HG03135 (cell line): ENCODE measurements around the gene TYMP.
"Not testable (repeated sequence)": the region's sequence is repeated elsewhere in the genome, so short reads cannot be mapped to it uniquely, and the experiment has no call there.

Experiments used
- ATAC-seq: cut with Tn5 transposase; IDR thresholded peaks from one replicate; pipeline ENCODE4 v1.9.1; 2021; ENCODE audit warnings: mild to moderate bottlenecking, moderate library complexity; ENCODE audit not compliant: unreplicated experiment

TYMP gene

GRCh38 chr22:50542416-50542927 lies 12.7 kb upstream of the TYMP start:
- no peak for ATAC-seq

GRCh38 chr22:50541667-50542026 lies 11.8 kb upstream of the TYMP start:
- not testable (repeated sequence) for ATAC-seq

- ATAC-seq: no peak
These were observed 10.6 kb upstream of the TYMP start for GRCh38 chr22:50540381-50540780.

DNA sequence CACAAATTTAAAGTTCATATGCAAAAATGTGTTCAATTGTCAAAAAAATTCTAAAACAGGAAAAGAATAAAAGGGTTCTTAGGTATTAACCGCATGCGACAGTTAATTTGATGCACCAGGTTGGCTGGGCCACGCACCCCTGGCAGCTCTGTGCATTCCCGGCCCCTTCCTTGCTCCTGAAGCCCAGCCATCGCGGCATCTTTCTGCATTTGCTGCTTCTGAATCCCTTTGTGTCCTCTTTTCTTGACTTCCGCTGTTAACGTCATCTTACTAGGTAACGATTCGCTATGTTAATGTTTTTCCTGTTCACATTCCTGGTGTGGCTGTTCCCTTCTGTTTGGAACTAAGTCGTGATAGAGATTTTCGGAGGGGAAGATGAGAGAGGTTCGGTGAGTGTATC lies 8.0 kb upstream of the TYMP start:
- no peak for ATAC-seq

- no peak for ATAC-seq
These were observed 6.4 kb upstream of the TYMP start for GRCh38 chr22:50536226-50536625.

- ATAC-seq: no peak
These were observed 5.3 kb upstream of the TYMP start for GRCh38 chr22:50535113-50535512.

- not testable (repeated sequence) for ATAC-seq
These were observed 4.3 kb upstream of the TYMP start for GRCh38 chr22:50533856-50534711.

- ATAC-seq: no peak
These were observed 3.3 kb upstream of the TYMP start for GRCh38 chr22:50532824-50533796.

GRCh38 chr22:50531962-50532674 lies 2.3 kb upstream of the TYMP start:
- ATAC-seq: no peak

GRCh38 chr22:50531546-50531961 lies 1.7 kb upstream of the TYMP start:
- ATAC-seq: no peak

DNA sequence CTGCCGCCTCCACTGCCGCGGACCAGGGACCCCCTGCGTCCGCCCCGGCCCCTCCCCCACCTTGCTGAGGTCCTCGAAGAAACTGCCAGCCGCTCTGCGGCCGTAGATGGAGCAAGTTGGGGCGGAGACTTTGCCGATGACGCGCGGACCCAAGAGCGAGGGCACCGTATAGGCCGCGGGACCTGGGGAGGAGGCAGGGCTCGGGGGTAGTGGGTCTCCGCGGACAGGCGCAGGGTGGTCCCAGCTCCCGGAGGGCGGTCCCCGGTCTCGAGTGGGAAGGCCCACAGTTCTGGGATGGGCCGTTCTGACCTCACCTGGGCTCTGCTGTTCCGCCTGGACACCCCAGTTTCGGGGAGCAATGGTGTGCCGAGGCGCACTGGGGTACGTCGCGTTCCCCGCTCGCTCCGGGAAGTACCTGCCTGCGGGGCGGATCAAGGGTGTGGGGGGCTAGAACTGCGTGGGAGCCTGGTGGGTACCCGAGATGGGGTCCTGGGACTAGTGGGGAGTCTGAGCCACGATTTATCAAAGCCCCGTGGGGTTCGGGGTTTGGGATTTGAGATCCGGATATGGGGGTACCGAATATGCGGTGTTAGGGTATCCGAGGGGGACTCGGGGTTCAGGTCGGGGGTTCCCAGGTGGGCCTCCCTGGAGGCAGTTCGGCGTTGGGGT lies 1.2 kb upstream of the TYMP start:
- peak; percentile 27 for ATAC-seq

DNA sequence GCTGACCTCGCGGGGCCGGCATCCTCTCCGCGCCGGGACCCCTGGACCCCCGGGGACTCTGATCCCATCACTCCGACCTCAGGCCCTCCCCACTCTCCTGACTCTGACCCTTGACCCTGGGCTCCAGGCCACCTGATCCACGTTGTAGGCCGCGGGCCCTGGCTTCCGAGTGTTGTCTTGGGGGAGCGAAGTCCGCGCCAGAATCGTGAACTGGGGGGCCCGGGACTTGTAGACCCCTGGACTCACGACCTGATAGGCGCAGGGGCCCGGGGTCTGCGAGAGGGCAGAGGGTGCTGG lies 716 bp upstream of the TYMP start:
- no peak for ATAC-seq

GRCh38 chr22:50529416-50529896 lies 356 bp downstream of the TYMP start:
- ATAC-seq: no peak

- no peak for ATAC-seq
These were observed 963 bp downstream of the TYMP start for GRCh38 chr22:50528682-50529415.

DNA sequence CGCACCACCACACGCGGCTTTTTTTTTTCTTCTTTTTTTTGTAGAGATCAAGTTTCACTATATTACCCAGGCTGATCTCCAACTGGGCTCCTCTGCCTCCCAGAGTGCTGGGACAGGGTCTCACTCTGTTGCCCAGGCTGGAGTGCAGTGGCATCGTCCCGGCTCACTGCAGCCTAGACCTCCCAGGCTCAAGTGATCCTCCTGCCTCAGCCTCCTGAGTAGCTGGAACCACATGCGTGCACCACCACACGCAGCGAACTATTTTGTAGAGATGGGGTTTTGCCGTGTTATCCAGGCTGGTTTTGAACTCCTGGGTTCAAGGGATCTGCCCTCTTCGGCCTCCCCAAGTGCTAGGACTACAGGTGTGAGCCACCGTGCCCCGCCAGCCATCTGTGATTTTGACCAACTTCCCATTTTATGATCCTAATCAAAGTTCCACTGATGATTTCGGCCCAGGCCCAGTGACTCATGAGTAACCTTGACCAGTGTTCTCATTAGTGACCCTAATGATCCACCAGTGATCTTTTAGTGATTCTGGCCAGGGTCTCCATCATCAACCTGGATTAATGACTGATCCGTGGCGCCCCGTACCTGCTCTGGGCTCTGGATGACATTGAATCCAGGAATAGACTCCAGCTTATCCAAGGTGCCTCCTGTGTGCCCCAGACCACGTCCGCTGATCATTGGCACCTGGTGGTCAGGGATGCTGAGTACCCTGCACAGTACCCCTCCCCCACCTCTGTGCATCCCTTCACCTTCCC lies 1.7 kb downstream of the TYMP start:
- no peak for ATAC-seq

DNA sequence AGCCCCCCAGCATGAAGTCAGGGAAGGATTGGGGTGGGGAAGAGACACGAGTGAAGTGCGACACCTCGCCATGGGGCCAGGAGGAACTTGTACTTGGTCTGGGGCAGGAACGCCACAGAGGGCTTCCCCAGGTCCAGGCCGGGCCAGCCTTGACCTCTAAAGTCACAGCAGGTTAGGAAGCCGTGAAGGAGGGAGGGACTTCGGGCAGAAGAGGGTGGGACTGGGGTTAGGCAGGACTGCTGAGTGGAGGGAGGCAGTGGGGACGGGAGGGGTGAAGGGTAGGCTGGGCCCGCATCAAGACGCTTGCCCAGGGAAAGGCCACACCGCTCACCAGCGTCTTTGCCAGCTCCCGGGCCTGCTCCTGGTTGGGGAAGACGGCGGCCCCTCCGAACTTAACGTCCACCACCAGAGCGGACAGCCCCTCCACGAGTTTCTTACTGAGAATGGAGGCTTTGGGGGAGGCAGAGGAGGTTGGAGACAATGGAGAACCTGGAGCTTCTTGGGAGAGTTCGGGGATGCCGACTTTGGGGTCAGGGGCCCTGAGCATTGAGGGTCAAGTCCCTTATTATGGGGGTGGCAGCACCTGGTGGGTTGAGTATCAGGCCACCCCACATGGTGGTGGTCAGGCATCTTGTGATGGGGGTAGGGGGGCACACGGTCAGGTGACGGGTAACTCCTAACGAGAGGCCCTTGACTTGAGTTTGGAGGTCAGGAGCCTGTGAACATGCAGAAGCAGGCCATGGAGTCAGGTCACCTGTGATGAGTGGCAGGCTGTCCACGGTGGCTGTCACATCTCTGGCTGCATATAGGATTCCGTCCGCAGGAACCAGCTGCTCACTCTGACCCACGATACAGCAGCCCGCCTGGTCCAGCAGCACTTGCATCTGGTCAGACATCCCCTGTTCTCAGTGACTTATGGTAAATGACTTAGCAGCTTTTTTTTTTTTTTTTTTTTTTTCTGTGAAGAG lies 2.7 kb downstream of the TYMP start:
- no peak for ATAC-seq

DNA sequence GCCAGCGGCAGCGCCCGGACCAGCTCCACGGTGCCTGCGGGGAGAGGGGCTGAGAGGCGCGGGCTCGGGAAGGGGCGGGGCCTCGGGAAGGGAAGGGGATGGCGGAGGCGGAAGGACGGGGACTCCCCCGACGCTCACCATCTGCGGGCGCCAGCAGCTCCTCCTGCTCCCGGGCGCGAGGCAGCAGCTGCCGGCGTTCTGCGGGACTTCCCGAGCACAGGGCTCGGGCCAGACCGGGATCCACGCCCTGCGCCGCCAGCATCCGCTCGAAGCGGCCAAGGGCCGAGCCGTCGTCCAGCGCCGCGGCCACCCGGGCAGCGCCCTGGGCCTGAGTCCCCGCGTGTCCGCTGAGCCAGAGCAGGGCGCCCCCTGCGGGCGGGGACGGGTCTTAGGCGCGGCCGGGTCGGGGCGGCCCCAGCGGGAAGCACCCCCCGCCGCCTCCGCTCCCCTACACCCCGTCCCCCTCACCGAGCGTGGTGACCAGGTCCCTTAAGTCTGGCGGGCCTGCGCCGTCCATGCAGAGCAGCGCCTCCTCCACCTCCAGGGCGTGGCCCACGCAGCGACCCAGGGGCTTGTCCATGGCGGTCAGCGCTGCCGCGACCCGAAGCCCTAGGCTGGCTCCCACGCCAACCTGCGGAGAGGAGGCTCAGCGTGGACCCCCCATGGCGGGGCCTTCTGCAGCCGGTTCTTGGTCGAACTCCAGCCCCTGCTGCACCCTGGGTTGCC lies 3.5 kb downstream of the TYMP start:
- peak; percentile 29 for ATAC-seq

DNA sequence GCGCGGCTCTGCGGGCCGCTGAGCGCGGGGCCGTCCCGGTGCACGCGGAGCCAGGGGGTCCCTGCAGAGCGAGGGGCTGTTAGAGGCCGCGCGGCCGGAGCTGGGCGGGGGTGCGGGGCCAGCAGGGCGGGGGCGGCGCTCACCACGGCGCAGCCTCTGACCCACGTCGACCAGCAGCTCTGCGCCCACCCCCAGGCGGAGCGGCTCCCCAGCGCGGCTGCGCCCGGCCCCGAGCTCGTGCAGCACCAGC lies 4.0 kb downstream of the TYMP start:
- peak; percentile 12 for ATAC-seq
